Cardiac fibroblast (primary cell): ENCODE measurements around the gene AMH.
"Not testable (repeated sequence)": the region's sequence is repeated elsewhere in the genome, so short reads cannot be mapped to it uniquely, and the experiment has no call there.

ENCODE experiments used
- DNase-seq, 2 donors: peaks; one replicate each; pipeline versions ENCODE4 v3.0.0 to v3.0.0-alpha.2; 2010; ENCODE audit warnings: low read depth in 2 of 2
- H3K4me3 ChIP-seq, 2 donors: replicated peaks in 1 of 2; 1 replicate in 1 of 2; 2 replicates in 1 of 2; pipeline ENCODE4 v1.5.1; 2011; ENCODE audit warnings: low read depth in 2 of 2, low read length in 2 of 2, mild to moderate bottlenecking in 2 of 2, moderate library complexity in 1 of 2
- TF ChIP-seq, protein P1 (sequence below): IDR thresholded peaks from one replicate; pipeline ENCODE4 v1.5.1; 2011; ENCODE audit warnings: low read depth, mild to moderate bottlenecking, low read length, inconsistent platforms

AMH gene

DNA sequence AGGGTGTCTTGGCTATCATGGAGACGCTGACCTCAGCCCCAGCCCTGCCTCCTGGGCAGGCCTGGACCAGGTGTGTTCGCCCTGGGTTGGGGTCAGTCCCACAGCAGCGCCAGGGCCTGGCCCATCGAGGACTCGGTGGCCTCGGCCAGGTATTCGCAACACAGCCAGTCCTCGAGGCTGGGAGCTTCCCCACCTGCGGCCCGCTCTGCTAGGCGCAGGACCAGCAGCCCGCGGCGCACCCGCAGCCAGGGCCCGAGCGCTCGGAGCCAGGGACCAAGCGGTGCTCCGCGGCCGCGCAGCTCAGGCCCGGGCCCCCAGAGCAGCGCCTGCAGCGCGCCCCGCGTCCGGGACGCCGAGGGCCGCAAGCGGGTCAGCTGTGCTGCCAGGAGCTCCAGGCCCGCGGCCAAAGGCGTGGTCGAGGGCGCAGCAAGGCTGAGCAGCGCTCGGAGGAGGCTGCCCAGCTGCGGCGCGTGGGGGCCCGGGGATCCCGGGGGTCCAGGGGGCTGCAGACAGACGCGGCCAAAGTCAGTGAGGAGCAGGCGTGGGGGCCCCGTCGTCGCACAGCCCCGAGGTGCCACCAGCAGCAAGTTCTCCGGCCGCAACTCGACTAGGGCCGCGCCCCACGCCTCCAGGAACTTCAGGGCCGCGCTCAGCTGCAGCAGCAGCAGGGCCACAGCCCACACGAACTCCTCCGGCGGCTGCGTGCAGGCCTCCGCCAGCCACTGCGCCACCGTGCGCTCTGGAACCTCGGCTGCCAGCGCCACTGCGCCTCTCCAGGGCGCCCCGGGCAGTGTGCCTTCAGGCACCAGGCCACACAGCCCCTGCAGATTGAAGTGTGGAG, 26.7 kb downstream of the AMH start:
- TF ChIP-seq, protein P1, sequence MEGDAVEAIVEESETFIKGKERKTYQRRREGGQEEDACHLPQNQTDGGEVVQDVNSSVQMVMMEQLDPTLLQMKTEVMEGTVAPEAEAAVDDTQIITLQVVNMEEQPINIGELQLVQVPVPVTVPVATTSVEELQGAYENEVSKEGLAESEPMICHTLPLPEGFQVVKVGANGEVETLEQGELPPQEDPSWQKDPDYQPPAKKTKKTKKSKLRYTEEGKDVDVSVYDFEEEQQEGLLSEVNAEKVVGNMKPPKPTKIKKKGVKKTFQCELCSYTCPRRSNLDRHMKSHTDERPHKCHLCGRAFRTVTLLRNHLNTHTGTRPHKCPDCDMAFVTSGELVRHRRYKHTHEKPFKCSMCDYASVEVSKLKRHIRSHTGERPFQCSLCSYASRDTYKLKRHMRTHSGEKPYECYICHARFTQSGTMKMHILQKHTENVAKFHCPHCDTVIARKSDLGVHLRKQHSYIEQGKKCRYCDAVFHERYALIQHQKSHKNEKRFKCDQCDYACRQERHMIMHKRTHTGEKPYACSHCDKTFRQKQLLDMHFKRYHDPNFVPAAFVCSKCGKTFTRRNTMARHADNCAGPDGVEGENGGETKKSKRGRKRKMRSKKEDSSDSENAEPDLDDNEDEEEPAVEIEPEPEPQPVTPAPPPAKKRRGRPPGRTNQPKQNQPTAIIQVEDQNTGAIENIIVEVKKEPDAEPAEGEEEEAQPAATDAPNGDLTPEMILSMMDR = no peak
- DNase-seq = no peak
- no peak overlapping the region for H3K4me3 ChIP-seq

DNA sequence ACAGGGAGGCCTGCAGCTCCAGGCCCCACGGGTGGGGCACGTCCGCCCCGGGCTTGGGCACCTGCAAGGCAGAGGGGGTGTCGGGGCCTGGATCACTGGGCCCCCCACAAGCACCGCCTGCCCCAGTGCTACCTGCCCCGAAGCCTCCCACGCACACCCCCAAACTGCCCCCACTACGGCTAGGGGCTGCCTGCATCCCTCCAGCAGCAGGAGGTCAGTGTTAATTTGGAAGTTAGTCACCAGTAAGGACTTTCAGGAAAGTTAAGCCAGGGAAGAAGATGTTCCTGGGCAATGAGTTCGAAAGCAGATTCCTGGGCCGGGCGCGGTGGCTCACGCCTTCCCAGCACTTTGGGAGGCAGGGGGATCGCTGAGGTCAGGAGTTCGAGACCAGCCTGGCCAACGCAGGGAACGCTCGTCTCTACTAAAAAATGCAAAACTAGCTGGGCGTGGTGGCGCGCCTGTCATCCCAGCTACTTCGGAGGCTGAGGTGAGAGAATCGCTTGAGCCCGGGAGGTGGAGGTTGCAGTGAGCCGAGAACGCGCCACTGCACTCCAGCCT, 27.4 kb downstream of the AMH start:
- TF ChIP-seq, protein P1 = no peak
- H3K4me3 ChIP-seq = no peak overlapping the region
- DNase-seq = no peak

DNA sequence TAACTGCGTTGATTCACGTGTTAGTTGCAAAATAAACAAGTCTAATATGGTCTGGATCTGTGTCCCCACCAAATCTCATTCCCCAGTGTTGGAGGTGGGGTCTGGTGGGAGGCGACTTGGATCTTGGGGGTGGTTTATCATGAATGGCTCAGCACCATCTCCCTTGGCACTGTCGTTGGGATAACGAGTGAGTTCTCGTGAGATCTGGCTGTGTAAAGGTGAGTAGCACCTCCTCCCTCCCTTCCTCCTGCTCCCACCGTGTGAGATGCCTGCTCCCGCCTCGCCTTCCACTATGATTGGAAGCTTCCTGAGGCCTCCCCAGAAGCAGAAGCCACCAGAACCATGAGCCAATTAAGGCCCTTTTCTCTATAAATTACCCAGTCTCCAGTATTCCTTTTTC, 28.0 kb downstream of the AMH start:
- no peak for DNase-seq
- no peak overlapping the region for H3K4me3 ChIP-seq
- TF ChIP-seq, protein P1 = no peak

DNA sequence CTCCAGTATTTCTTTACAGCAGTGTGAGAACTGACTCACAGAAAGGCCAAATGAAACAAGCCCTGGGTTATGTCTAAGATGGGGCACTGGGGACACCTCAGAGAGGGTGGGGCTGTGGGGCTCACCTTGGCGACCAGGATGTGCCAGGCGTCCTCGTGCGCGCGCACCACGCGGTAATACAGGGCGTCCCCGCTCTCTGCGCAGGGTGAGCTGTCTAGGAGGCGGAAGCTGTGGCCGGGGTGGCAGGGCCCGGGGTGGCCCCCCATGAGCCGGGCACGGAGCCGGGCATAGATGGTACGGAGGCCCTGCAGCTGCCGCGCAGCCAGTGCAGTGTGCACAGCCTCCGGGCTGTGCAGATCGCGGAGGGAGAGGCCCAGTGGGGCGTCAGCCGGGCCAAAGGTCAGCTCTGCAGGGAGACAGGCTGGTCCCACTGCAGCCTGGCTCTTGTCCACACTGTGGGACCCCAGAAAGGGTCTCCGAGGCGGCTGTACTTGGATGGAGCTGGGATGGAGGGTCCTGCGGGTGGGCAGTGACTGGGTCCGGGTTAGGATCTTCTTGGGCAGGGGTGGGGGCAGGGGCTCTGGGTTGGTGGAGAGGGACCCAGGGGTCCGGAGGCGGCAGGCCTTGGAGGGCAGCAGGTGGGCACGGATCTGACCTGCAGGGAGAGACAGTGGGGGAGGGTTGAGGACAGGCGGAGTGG, 29.5 kb downstream of the AMH start:
- no peak for DNase-seq
- TF ChIP-seq, protein P1 = no peak
- no peak overlapping the region for H3K4me3 ChIP-seq

DNA sequence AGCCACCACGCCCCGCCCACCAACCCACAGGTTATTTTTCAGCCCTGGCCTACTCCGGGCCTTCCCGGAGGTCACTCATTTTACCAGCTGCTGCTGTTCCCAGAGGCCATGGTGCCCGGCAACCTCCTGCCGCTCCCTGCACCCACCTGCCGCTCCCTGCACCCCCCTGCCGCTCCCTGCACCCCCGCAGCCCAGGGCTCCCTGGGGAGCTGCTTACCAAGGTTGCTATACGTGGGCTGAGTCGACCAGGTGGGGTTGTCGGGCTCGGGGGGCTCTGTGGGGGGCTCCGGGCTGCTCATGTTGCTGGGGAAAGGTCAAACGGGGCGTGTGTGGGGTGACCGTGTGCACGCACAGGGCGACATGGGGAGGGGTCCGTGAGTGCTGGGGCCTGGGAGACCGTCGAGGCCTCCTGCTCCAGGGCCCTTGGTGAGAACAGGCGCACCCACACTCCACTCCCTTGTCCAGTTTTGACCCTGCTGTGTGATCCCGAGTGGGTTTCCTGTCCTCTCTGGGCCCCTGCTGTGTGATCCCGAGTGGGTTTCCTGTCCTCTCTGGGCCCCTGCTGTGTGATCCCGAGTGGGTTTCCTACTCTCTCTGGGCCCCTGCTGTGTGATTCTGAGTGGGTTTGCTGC, 31.6 kb downstream of the AMH start:
- no peak for DNase-seq
- TF ChIP-seq, protein P1 = no peak
- H3K4me3 ChIP-seq = no peak overlapping the region

DNA sequence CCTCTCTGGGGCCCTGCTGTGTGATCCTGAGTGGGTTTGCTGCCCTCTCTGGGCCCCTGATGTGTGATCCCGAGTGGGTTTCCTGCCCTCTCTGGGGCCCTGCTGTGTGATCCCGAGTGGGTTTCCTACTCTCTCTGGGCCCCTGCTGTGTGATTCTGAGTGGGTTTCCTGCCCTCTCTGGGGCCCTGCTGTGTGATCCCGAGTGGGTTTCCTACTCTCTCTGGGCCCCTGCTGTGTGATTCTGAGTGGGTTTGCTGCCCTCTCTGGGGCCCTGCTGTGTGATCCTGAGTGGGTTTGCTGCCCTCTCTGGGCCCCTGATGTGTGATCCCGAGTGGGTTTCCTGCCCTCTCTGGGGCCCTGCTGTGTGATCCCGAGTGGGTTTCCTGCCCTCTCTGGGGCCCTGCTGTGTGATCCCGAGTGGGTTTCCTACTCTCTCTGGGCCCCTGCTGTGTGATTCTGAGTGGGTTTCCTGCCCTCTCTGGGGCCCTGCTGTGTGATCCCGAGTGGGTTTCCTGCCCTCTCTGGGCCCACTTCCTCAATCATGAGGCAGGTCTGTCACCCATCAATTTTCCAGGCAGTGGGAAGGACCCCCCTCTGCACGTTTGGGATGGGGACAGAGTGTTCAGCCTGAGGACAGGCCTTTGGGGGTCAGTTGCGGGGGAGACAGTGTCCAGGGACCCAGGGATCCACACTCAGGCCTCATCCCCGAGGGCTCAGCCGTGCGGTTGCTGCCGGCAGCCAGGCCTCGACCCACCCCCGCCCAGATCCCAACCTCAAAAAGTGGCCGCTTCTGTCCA, 32.3 kb downstream of the AMH start:
- DNase-seq = not testable (repeated sequence)
- H3K4me3 ChIP-seq = peak overlapping the region; percentile 26 to 39
